Bone marrow (tissue), 2 donors: ENCODE data around the gene HBEGF.

Source experiments
- DNase-seq, 2 donors: peaks; one replicate each; lab custom pipeline; 2025; lab: John Stamatoyannopoulos, UW

Gene HBEGF

DNA sequence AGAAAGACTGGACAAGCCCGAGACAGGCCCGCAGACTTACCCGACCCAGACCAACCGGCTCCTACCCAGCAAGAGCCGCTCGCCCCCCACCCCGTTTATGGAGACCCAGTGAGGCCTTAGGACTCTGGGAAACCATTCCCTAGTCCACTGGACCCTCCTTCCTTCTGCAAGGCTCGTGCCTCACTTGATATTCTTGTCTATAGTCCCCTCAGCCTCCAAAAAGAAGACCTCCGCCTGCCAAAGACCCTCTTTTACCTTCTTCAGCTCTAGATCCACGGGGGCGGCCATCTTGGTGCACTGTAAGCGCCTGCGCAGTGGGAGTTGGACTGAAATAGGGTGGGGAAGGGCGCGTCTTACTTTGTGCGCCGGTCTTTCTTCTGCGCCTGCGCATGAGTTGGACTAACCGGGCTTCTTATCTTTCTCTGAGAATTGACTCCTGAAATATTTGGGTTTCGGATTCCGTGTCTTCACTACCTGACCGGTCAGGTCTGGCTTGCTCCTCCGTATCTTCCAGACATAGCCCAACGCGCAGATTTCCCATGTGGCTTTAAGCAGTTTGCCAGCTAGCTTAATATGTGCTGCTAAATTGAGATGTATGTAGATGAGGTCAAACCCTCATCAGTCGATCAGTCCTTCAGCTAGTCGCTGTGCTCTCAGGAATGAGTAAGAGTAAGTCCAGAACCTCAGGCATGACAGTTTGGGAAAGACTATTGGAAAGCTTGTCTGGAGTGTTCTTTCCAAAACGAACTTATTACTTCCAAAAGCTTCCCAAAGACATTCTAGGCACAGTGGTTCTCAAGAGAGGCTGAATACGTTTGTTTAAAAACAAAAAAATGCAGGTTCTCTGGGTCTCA is 43.4 kb downstream of the HBEGF start, which contains the start of gene PFDN1:
Gene PFDN1 (minus strand): TSS at position 316 of the 854 bp plus-strand sequence. CDS start 28 bp downstream, at position 288.
- DNase-seq, result peak; percentile 68 to 87

DNA sequence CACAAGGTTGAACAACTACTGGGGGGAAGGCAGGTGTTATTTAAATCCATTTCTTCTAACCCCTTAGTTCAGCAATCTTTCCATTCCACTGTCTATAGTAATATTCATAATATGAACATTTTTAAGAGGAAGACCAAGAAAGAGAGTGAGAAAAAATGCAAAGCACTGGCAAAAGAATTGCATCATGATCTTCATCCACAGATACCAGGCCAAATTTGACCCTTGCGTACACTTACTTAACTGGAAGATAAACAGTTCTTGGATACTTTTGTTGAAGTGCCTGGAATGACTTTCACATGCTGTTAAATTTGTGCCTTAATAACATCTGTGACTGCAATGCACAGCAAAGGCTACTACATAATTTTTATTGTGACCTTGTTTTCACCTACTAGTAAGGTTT is 45.3 kb downstream of the HBEGF start:
- no peak for DNase-seq

DNA sequence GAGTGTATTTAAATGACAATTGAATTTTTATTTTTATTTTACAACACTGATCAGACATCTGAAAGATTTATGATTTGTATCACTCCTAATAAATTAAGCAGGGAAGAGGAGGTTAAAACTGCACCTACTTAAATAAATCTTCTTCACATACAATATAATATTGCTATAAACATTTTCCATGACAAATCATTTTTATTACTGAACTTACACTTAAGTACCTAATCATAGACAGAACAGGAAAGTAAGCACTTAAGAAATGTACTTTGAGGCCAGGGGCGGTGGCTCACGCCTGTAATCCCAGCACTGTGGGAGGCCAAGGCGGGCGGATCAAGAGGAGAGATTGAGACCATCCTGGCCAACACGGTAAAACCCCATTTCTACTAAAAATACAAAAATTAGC is 47.3 kb downstream of the HBEGF start:
- no peak for DNase-seq

DNA sequence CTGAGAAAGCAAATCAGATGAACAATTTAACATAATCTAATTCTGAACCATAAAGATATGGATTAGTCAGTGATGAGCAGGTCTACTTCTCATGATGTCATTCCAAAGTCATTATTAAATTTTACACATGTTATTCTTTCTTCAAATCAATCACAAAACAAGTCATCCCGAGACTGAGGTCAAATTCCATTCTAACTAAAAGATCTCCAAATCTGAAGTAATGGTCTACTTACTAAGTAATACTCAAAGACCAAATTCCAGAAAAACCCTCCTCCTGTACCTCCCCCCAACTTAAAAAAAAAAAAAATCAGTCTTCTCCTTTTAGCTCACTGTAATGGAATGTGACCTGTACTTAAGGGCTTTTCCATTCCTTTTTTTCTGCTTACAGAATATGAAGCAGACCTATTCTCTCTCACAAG is 48.2 kb downstream of the HBEGF start:
- no peak for DNase-seq

DNA sequence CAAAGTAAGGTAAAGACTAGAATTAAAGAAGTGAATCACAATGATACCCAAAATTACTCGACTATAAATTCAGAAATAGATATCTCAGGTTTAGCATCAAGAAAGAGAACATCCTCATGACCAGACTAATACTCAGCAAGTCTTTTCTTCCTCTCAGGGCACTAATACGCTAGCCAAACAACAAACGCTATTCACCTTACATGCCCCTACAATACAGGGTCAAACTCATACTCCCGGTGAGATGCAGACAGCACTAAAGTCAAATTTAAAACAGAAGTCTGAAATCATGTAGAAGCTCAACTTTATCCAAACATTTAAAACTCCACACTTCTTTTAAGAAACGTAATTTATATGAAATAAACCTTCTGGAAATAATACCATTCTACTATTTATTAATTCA is 49.1 kb downstream of the HBEGF start:
- DNase-seq, result no peak

DNA sequence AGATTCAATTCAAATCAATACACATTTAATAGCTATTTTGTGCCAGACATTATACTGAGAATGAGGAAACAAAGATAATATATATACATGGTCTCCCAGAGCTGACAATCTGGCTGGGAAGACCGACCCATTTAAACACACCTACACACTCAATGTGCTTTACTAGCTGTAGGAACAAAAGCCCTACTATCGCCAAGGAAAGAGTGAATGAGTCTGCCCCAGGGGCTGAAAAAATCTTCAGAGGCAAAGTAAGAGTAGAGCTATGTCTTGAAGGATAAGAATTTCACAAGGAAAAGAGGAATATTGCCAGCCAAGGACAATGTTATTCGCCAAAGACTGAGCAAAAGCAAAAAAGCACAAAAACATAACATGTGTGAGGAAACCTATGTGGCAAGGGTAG is 50.1 kb downstream of the HBEGF start:
- DNase-seq, result no peak

DNA sequence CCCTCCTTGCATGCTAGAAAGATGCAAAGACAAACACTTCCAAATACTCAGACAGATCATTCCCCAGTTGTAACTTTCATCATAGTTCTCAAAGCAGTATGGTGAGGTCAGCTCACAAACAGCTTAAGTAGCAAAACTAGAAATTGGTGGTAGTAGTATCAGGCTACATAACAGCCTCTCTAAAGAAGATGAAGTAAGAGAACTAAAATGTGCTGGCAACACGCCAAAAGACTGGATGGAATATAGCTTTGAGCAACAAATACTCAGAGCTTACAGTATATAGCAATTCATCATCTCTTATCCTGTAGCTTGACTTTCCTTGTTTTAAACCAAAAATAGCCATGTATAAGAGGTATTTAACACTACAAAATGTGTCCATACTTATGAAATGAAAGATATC is 51.0 kb downstream of the HBEGF start:
- no peak for DNase-seq

DNA sequence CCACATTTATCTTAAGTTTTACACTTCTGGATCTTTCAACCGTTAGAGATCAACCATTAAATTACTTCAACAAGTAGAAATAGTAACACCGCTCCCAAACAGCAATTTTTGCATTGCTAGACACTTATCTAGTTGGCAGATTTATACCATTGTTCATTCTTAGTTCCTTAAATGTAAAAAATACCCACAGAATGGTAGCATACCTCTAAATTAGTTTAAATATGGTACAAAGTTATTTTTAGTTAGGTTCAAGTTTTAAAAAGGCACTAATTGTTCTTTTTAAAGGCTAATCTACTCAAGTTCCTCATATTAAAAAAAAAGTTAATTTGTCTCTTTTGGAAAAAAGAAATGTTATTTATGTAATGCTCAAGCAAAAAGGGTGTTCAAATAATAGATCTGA is 51.6 kb downstream of the HBEGF start:
- no peak for DNase-seq

DNA sequence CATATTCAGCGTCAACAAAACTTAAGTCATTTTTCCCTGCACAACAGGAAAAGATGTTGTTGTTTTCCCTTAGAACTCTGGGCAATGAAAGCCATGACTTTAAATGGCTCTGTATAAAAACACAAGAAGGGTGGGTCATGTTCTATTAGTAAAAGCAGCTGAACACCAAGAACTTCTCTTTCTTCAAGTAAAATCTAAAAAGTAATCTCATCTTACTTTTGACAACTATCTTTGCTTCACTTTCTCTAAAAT is 52.6 kb downstream of the HBEGF start:
- DNase-seq, result no peak

DNA sequence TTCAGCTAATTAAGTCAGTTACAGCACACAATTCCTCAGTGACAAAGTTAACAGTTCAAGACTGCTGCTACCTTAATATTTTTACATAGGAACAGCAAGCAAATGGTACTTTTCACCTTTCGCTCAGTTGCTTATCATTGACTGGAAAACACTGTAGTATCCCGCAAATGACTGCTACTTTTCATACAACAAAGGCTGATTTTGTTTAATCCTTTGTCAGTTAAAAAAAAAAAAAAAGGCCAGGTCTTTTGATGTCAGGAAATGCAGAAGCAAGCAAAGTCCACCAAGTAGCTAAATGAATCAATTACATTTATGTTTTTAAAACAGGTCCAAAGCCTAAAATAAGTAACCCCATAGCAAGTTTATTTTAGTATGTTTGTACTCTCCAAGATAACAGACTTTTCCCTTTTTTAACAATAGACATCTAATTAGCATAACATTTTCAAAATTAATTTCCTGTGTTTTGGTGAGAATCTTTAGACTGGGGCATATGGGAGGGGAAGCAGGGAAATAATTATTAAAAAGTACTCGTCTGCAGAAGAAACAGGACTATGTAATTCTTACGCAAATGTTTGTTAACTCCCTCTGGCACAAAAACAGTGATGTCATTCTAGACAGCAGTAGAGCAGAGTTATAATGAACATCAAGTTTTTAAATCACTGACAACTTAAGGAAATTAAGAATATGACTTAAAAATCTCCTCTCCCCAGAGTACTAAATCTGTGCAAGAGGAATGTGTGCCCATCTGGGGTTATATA is 53.1 kb downstream of the HBEGF start:
- no peak for DNase-seq

DNA sequence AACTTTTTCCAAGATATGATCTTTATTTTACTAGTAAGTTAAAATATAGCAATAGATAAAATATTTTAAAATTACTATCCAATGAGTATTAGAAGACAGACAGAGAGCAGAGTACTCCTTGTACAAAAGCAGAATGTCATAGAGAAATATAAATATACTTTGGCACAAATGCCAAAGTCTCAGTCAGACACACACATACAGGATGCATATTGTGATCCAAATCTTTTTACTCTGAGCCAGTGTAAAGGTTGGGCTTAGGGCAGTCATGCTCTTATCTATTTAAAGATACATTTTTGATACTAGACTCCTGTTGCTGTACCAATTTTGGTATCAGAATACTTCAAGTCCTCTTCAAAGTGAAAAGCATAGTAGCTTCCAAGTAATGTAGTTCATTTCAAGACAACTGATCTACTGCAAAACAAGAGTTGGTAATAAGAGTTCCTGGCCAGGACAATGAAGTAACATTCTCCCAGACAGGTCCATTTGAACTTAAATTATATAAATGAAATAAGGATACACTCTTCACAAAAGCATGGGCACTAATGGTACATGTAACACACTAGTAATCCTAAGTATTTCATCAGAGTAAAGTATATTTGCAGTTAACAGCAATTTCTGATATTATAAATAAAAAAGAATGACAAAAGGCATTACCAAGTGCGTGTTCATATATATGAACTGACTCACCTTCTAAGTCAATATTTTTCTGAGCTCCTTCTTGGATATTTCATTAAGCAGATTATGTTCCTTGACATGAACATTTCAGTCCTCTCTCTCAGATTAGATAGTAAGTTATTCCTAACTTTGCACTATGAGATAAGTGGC is 54.0 kb downstream of the HBEGF start:
- DNase-seq, result no peak

DNA sequence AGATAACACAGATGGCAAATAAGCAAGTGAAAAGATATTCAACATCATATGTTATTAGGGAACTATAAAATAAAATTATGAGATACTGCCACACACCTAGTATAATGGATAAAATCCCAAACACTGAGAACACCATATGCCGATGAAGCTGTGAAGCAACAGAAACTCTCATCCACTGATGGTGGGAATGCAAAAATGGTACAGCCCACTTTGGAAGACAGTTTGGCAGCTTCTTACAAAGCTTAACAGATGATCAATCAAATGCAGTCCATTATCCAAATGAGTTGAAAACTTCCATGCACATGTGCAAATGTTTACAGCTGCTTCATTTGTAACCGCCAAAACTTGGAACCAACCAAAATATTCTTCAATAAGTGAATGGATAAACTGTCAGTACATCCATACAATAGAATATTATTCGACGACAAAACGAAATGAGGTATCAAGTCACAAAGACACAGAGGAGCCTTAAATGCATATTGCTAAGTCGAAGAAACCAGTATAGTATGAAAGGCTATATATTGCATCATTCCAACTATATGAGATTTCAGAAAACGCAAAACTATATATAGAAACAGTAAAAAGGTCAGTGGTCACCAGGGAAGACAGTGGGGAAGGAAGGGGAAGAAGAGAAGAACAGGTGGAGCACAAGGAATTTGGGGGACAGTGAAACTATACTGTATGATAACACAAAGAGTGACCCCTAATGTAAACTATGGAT is 58.4 kb downstream of the HBEGF start:
- DNase-seq, result no peak

DNA sequence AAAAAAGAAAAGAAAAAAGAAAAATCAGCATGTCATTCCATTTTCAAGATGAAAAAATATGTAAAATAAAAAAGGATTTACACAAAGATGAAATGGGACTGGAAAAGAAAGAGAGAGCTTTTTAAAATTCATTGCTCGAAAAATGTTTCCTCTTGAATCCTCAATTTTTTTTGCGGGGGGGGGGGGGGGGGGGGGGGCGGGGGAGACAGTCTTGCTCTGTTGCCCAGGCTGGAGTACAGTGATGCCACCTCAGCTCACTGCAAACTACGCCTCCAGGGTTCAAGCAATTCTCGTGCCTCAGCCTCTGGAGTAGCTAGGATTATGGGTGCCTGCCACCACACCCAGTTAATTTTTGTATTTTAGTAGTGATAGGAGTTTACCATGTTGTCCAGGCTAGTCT is 60.0 kb downstream of the HBEGF start:
- DNase-seq, result no peak

DNA sequence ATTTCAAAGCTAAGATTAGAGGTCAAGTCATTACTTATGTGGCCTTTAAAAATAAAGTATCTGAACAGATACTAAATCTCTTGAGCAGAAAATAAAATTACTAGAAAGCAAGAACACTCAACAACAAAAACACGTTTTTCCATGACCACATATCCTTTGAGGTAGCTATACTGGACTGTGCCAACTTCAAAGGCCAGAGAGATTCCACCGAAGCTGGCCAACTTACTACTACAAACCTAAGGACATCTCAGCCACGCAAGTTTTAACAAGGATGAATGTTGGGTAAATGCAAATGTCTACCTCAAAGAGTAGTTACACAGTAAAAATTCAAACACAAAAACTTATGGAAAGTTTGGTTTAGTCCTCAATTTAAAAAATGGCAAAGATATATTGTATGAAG is 62.4 kb downstream of the HBEGF start:
- no peak for DNase-seq
